ENCODE measurements around the gene SYTL3. TPM values are rescaled to one million over a fixed set of nuclear protein-coding genes. Genes with fewer than 3 reads are reported as not detected.

SYTL3 gene
- total and polyA plus RNA-seq, 11 donors = 4.0 to 14.6 (median 8.2) TPM

- intact Hi-C loops (cut with DNase I) = no loop called here
- ATAC-seq (peak; percentile 30 to 59 (median 46)), DNase-seq (no peak)
- TF ChIP-seq POLR2A (IDR thresholded peaks at IDR 0.05) = no peak
- Histone ChIP-seq H3K9me3 (no peaks in the 10 kb centered on the region), H3K27ac (peak overlapping the region in 5 of 12 donors; percentile 1 to 44 (median 25)), H3K4me1 (peaks cover 0 to 86% (median 50%) of the 10 kb centered on the region in 12 donors), H3K36me3 (peaks cover 0 to 32% (median 0%) of the 10 kb centered on the region in 9 donors), H3K4me3 (no peak overlapping the region), H3K27me3 (no peaks in the 10 kb centered on the region)
- 68 to 79% (median 79%) methylated on average over 8 of the region's 8 CpGs for WGBS, 4 donors
These were observed 159.3 kb downstream of the SYTL3 start for GRCh38 chr6:158808941-158809678.

DNA sequence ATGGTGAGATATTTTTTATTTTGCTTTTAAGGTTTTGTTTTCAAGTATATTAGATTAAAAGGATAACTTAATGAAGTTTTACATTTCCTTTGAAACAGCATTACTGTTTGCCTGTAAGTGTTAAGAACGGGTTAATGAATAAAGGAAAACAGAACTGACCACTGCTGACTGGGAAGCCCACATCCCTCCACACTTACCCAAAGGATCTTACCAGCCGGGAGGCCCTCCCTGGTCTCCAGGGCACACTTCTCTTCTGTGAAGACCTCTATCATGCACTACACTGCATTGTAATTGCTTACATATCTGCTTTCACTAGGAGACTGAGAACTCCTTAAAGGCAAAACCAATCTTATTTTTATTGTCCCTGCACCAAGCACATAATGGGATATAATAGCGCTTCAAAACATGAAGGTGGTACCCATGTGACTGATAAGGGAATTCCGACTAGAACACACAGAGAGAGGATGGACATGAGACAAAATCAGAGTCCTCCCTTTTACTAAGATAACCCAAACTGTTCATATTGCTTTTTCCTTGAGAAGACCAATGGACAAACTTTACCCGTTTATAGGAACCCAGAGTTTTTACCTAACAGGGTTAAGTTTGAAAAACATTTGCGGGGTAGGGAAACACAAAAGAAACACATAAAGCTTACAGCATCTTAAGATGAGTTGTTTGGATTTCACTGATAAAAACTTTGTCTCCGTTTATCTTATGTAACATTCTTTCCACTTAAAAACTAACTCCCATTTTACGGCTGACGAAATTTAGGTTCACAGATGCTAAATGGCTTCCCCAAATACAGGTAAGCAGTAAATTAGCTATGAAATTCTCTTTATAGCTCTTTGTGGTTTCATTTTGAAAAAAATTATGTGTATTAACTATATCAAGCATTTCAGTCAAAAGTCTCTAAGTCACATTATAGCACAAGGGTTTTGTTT, 160.6 kb downstream of the SYTL3 start:
- WGBS, 4 donors = 44 to 51% (median 49%) methylated on average over 9 of the region's 9 CpGs
- intact Hi-C loops (cut with DNase I) = loop anchor here in 4 of 10 donors (10.0 kb wide), 3 partner anchors 106 to 166 kb away; partner anchors contain the start of gene DYNLT1 (in 1 of the 4)
- H3K4me1 ChIP-seq = peaks cover 0 to 89% (median 58%) of the 10 kb centered on the region in 12 donors
- H3K36me3 ChIP-seq = peaks cover 0 to 33% (median 0%) of the 10 kb centered on the region in 9 donors
- no peaks in the 10 kb centered on the region for H3K27me3 ChIP-seq
- H3K27ac ChIP-seq = peak overlapping the region in 2 of 12 donors; percentile 38 to 44
- no peak overlapping the region for H3K4me3 ChIP-seq
- ATAC-seq = no peak
- no peaks in the 10 kb centered on the region for H3K9me3 ChIP-seq
- TF ChIP-seq POLR2A (IDR thresholded peaks at IDR 0.05) (no peak), CTCF (IDR thresholded peaks at IDR 0.05) (no peak)
- DNase-seq = no peak

GRCh38 chr6:158812611-158813010, 162.8 kb downstream of the SYTL3 start:
- no peak for TF ChIP-seq POLR2A (IDR thresholded peaks at IDR 0.05)
- no peak for TF ChIP-seq CTCF (IDR thresholded peaks at IDR 0.05)
- H3K36me3 ChIP-seq = peaks cover 0 to 31% (median 0%) of the 10 kb centered on the region in 9 donors
- no peak overlapping the region for H3K27ac ChIP-seq
- H3K4me3 ChIP-seq = no peak overlapping the region
- WGBS, 4 donors = 75 to 85% (median 81%) methylated on average over 5 of the region's 5 CpGs
- intact Hi-C loops (cut with DNase I) = loop anchor here in 4 of 10 donors (10.0 kb wide), 3 partner anchors 108 to 168 kb away; partner anchors contain the start of gene DYNLT1 (in 1 of the 4)
- H3K27me3 ChIP-seq = no peaks in the 10 kb centered on the region
- ATAC-seq = no peak
- H3K4me1 ChIP-seq = peaks cover 4 to 100% (median 75%) of the 10 kb centered on the region in 12 donors
- no peaks in the 10 kb centered on the region for H3K9me3 ChIP-seq
- DNase-seq = no peak

GRCh38 chr6:158813032-158813431, 163.2 kb downstream of the SYTL3 start:
- WGBS, 4 donors = 82 to 88% (median 85%) methylated on average over 3 of the region's 3 CpGs
- TF ChIP-seq CTCF (IDR thresholded peaks at IDR 0.05) (no peak), POLR2A (IDR thresholded peaks at IDR 0.05) (no peak)
- ATAC-seq = no peak
- Histone ChIP-seq H3K9me3 (no peaks in the 10 kb centered on the region), H3K36me3 (peaks cover 0 to 29% (median 0%) of the 10 kb centered on the region in 9 donors), H3K27me3 (no peaks in the 10 kb centered on the region), H3K4me1 (peaks cover 4 to 97% (median 75%) of the 10 kb centered on the region in 12 donors), H3K27ac (peak overlapping the region in 5 of 12 donors; percentile 2 to 97 (median 20)), H3K4me3 (no peak overlapping the region)
- intact Hi-C loops (cut with DNase I) = loop anchor here in 4 of 10 donors (10.0 kb wide), 3 partner anchors 108 to 168 kb away; partner anchors contain the start of gene DYNLT1 (in 1 of the 4)
- DNase-seq = no peak

Small RNA genes within 50 kb of the gene (microRNA-seq; reads per million reads assigned to microRNA genes)
- gene MIR3918 = 0 to 0.19 (median 0) reads per million in 4 donors
- 0 reads per million in 4 donors for gene MIR7161

Other genes starting within 250 kb of the SYTL3 start
- gene TMEM181, start 90.0 kb upstream of the SYTL3 start, total RNA-seq = 10 to 100 TPM in 5 of 9 donors, 1 to 10 TPM in 4; 7.1 to 14.3 (median 10.1) TPM
- 10 to 100 TPM in 1 of 2 donors, 1 to 10 TPM in 1; 4.3 to 11.4 TPM for gene TMEM181, start 90.0 kb upstream of the SYTL3 start, polyA plus RNA-seq
- gene DYNLT1, start 5.3 kb upstream of the SYTL3 start, total RNA-seq = 100 to 1,000 TPM in 7 of 9 donors, 10 to 100 TPM in 2; 68.4 to 177 (median 121) TPM
- gene DYNLT1, start 5.3 kb upstream of the SYTL3 start, polyA plus RNA-seq = 100 to 1,000 TPM; 159 to 177 TPM
- 100 to 1,000 TPM; 114 to 293 (median 161) TPM for gene EZR, start 169.3 kb downstream of the SYTL3 start, total RNA-seq
- 100 to 1,000 TPM; 121 to 541 TPM for gene EZR, start 169.3 kb downstream of the SYTL3 start, polyA plus RNA-seq